SK-MEL-5 (cell line): ENCODE data around the gene SLC6A9. TPM values are rescaled to one million over a fixed set of nuclear protein-coding genes. Genes with fewer than 3 reads are reported as not detected.

ENCODE experiments used
- DNase-seq: peaks from one replicate; pipeline ENCODE4 v3.0.0-alpha.2; 2016; ENCODE audit warnings: low read depth, low spot score
- in situ Hi-C: cut with HindIII; loops from 2 replicates; pipeline ENCODE4 v1.10.0; 2016; ENCODE audit warnings: low sequenced_read_pairs, high pct_unique_total_duplicates, low pct_unique_long_range_greater_than_20kb
- total RNA-seq: library from RNA; depleted of rRNA; stranded (reverse); fragments of >200 nt; shearing (Covaris generic); gene quantifications from 2 replicates; pipeline ENCODE4 v1.2.3, GENCODE V29; 2014; rRNA removed

SLC6A9 gene
- total RNA-seq, 1 experiment from 2014 or later = 0.77 TPM

- in situ Hi-C loops = no loop called here
- DNase-seq = no peak
Observed at GRCh38 chr1:43947874-43948437, 83.3 kb downstream of the SLC6A9 start.

GRCh38 chr1:43947061-43947873, 84.0 kb downstream of the SLC6A9 start:
- DNase-seq = no peak
- in situ Hi-C loops = no loop called here

Other genes starting within 250 kb of the SLC6A9 start
- gene ARTN, start 97.7 kb downstream of the SLC6A9 start, total RNA-seq = 0.27 TPM in 1 of 2 replicates, not detected in the other
- gene IPO13, start 84.5 kb downstream of the SLC6A9 start, total RNA-seq = 27.6 and 29.4 TPM in 2 replicates
- 33.6 and 39.4 TPM in 2 replicates for gene DPH2, start 61.5 kb downstream of the SLC6A9 start, total RNA-seq
- gene ATP6V0B, start 56.5 kb downstream of the SLC6A9 start, total RNA-seq = 420 and 460 TPM in 2 replicates
- gene B4GALT2, start 52.3 kb downstream of the SLC6A9 start, total RNA-seq = 43.5 and 52.5 TPM in 2 replicates
- gene CCDC24, start 39.9 kb downstream of the SLC6A9 start, total RNA-seq = 5.1 and 5.2 TPM in 2 replicates
- gene KLF17, start 87.4 kb upstream of the SLC6A9 start, total RNA-seq = not detected in 2 replicates
- gene KLF18, start 110.2 kb upstream of the SLC6A9 start, total RNA-seq = not detected in 2 replicates
- gene DMAP1, start 182.0 kb upstream of the SLC6A9 start, total RNA-seq = 3.3 and 3.4 TPM in 2 replicates